IMR-90 (cell line): ENCODE results near the gene KCNAB2. TPM values are rescaled to one million over a fixed set of nuclear protein-coding genes. Genes with fewer than 3 reads are reported as not detected.

ENCODE experiments used
- ATAC-seq: fragments of 200-7000 bp; cut with Tn5 transposase; 2 replicates; pipeline ENCODE4 v1.9.1; 2020; ENCODE audit warnings: low read depth, mild to moderate bottlenecking, moderate library complexity
- BruUV-seq: library from RNA; stranded (reverse); fragments of 400-500 nt; replicated peaks from 2 replicates; lab custom pipeline; 2021; lab: Mats Ljungman, UMichigan
- CTCF ChIA-PET: fragments of 300-600 bp; formaldehyde crosslinking; extraction: SDS; loops from one replicate; lab custom pipeline; 2021; ENCODE audit warnings: antibody characterized with exemption; lab: Yijun Ruan, JAX
- POLR2A ChIA-PET: fragments of 300-600 bp; sonication (Branson Sonifier 250); formaldehyde crosslinking; loops from one replicate; lab custom pipeline; 2022; ENCODE audit warnings: antibody characterized with exemption; ENCODE audit not compliant: unreplicated experiment; lab: Charles Lee
- DNase-seq: peaks from one replicate; pipeline ENCODE4 v3.0.0; 2013
- H2AFZ ChIP-seq: replicated peaks from 2 replicates; pipeline ENCODE3; 2013; ENCODE audit warnings: low read length, mild to moderate bottlenecking; ENCODE audit not compliant: poor library complexity
- H2AK5ac ChIP-seq: 2 replicates; pipeline ENCODE4 v1.6.1; 2013; ENCODE audit warnings: low read depth, low read length, inconsistent platforms
- H2AK9ac ChIP-seq: replicated peaks from 2 replicates; pipeline ENCODE3; 2013; ENCODE audit warnings: mild to moderate bottlenecking, low read depth, low read length, moderate library complexity; ENCODE audit not compliant: poor library complexity
- H2BK120ac ChIP-seq: 2 replicates; pipeline ENCODE4 v1.6.1; 2013; ENCODE audit warnings: low read depth, low read length, inconsistent platforms
- H2BK15ac ChIP-seq: 3 replicates; pipeline ENCODE4 v1.6.1; 2013; ENCODE audit warnings: low read depth, low read length, inconsistent platforms
- H2BK20ac ChIP-seq: 2 replicates; pipeline ENCODE4 v1.6.1; 2013; ENCODE audit warnings: low read depth, mild to moderate bottlenecking, inconsistent platforms, low read length, moderate library complexity
- H2BK5ac ChIP-seq: 2 replicates; pipeline ENCODE4 v1.6.1; 2013; ENCODE audit warnings: mild to moderate bottlenecking, low read depth, low read length, inconsistent platforms; ENCODE audit not compliant: poor library complexity, severe bottlenecking
- H3K14ac ChIP-seq: replicated peaks from 2 replicates; pipeline ENCODE4 v1.6.1; 2013; ENCODE audit warnings: low read depth, low read length, inconsistent platforms
- H3K18ac ChIP-seq: 2 replicates; pipeline ENCODE4 v1.6.1; 2013; ENCODE audit warnings: low read depth, low read length, control low read depth
- H3K23ac ChIP-seq: 2 replicates; pipeline ENCODE4 v1.6.1; 2013; ENCODE audit warnings: low read depth, low read length, inconsistent platforms
- H3K27ac ChIP-seq: 2 replicates; pipeline ENCODE4 v1.5.1; 2013; ENCODE audit warnings: mild to moderate bottlenecking, control low read depth, low read length; ENCODE audit not compliant: insufficient read depth
- H3K27me3 ChIP-seq: 2 replicates; pipeline ENCODE4 v1.6.1; 2013; ENCODE audit warnings: low read length; ENCODE audit not compliant: control insufficient read depth, insufficient read depth
- H3K36me3 ChIP-seq: 2 replicates; pipeline ENCODE4 v1.6.1; 2013; ENCODE audit warnings: low read length, mixed read lengths; ENCODE audit not compliant: control insufficient read depth, insufficient read depth
- H3K4ac ChIP-seq: 2 replicates; pipeline ENCODE4 v1.6.1; 2013; ENCODE audit warnings: low read depth, low read length, inconsistent platforms
- H3K4me1 ChIP-seq: 2 replicates; pipeline ENCODE4 v1.6.1; 2013; ENCODE audit warnings: low read length, mixed read lengths; ENCODE audit not compliant: control insufficient read depth, insufficient read depth
- H3K4me2 ChIP-seq: 2 replicates; pipeline ENCODE4 v1.6.1; 2013; ENCODE audit warnings: low read depth, mild to moderate bottlenecking, control low read depth, low read length, moderate library complexity
- H3K4me3 ChIP-seq: 2 replicates; pipeline ENCODE4 v1.5.1; 2013; ENCODE audit warnings: low read depth, mild to moderate bottlenecking, control low read depth, low read length, moderate library complexity; ENCODE audit not compliant: insufficient read depth
- H3K56ac ChIP-seq: 2 replicates; pipeline ENCODE4 v1.6.1; 2013; ENCODE audit warnings: low read length, inconsistent platforms; ENCODE audit not compliant: insufficient read depth; ENCODE audit errors: extremely low read depth
- H3K79me1 ChIP-seq, 2 experiments: 2 replicates each; pipeline ENCODE4 v1.6.1; 2013; ENCODE audit warnings: low read length in 2 of 2, inconsistent platforms in 1 of 2, low read depth in 1 of 2
- H3K9ac ChIP-seq: 2 replicates; pipeline ENCODE4 v1.6.1; 2013; ENCODE audit warnings: low read depth, low read length, control low read depth
- H3K9me1 ChIP-seq: 2 replicates; pipeline ENCODE4 v1.6.1; 2013; ENCODE audit warnings: low read length, inconsistent platforms; ENCODE audit not compliant: insufficient read depth
- H3K9me3 ChIP-seq: 2 replicates; pipeline ENCODE4 v1.6.1; 2013; ENCODE audit warnings: low read length; ENCODE audit not compliant: control insufficient read depth, insufficient read depth
- H4K20me1 ChIP-seq: 2 replicates; pipeline ENCODE4 v1.6.1; 2013; ENCODE audit warnings: low read length, inconsistent platforms; ENCODE audit not compliant: insufficient read depth
- H4K5ac ChIP-seq: 2 replicates; pipeline ENCODE4 v1.6.1; 2013; ENCODE audit warnings: mild to moderate bottlenecking, low read depth, low read length, control low read depth
- H4K8ac ChIP-seq, 2 experiments: 2 replicates each; pipeline ENCODE4 v1.6.1; 2013; ENCODE audit warnings: low read depth in 2 of 2, low read length in 2 of 2, control low read depth in 1 of 2, inconsistent platforms in 1 of 2
- H4K91ac ChIP-seq: 2 replicates; pipeline ENCODE4 v1.6.1; 2013; ENCODE audit warnings: low read depth, low read length, inconsistent platforms; ENCODE audit not compliant: insufficient read depth
- BHLHE40 ChIP-seq: fragments of 150-350 bp; IDR thresholded peaks from 2 replicates; pipeline ENCODE4 v1.6.1; 2016; ENCODE audit warnings: mild to moderate bottlenecking, low read depth, low read length
- CHD1 ChIP-seq: IDR thresholded peaks from 2 replicates; pipeline ENCODE4 v1.6.1; 2012; ENCODE audit warnings: low read depth, low read length, improper control_type of control experiment
- CTCF ChIP-seq: conservative IDR thresholded peaks from 2 replicates; pipeline ENCODE4 v1.5.1; 2012; ENCODE audit warnings: mild to moderate bottlenecking, low read depth, low read length, improper control_type of control experiment
- FOS ChIP-seq: fragments of 150-350 bp; IDR thresholded peaks from 2 replicates; pipeline ENCODE4 v1.6.1; 2016; ENCODE audit warnings: low read depth, low read length
- MAZ ChIP-seq: IDR thresholded peaks from 2 replicates; pipeline ENCODE4 v1.6.1; 2012; ENCODE audit warnings: low read depth, mild to moderate bottlenecking, low read length, improper control_type of control experiment, moderate library complexity, borderline replicate concordance
- MXI1 ChIP-seq: IDR thresholded peaks from 2 replicates; pipeline ENCODE4 v1.6.1; 2012; ENCODE audit warnings: low read depth, mild to moderate bottlenecking, low read length, moderate library complexity, borderline replicate concordance
- NFE2L2 ChIP-seq: fragments of 150-350 bp; IDR thresholded peaks from 2 replicates; pipeline ENCODE4 v1.6.1; 2016; ENCODE audit warnings: low read depth, mild to moderate bottlenecking, low read length
- POLR2A ChIP-seq: IDR thresholded peaks from 2 replicates; pipeline ENCODE4 v1.6.1; 2012; ENCODE audit warnings: mild to moderate bottlenecking, low read depth, low read length
- RAD21 ChIP-seq: IDR thresholded peaks from 2 replicates; pipeline ENCODE4 v1.6.1; 2012; ENCODE audit warnings: low read length, improper control_type of control experiment
- RFX5 ChIP-seq: IDR thresholded peaks from 2 replicates; pipeline ENCODE4 v1.8.0; 2012; ENCODE audit warnings: low read depth, mild to moderate bottlenecking, low read length, moderate library complexity
- SMC3 ChIP-seq: fragments of 150-350 bp; IDR thresholded peaks from 2 replicates; pipeline ENCODE4 v1.6.1; 2016; ENCODE audit warnings: low read depth, mild to moderate bottlenecking, antibody characterized with exemption, low read length, moderate library complexity
- USF2 ChIP-seq: fragments of 150-350 bp; IDR thresholded peaks from 2 replicates; pipeline ENCODE4 v1.6.1; 2017; ENCODE audit warnings: mild to moderate bottlenecking, antibody characterized with exemption, low read length, low read depth
- WGBS, 2 experiments: methylation state at CpG; one replicate each; pipeline versions ENCODE4 v1.1.5 to v1.1.7; 2013; ENCODE audit warnings: missing lambda C conversion rate in 2 of 2; ENCODE audit not compliant: insufficient read length in 1 of 2; ENCODE audit errors: extremely low coverage in 2 of 2; 5-methylcytosine and 5-hydroxymethylcytosine counted together
- dilution Hi-C: fragments of 300-500 bp; cut with HindIII; formaldehyde crosslinking; loops from one replicate; pipeline ENCODE4 v1.14.3; 2018; ENCODE audit warnings: low sequenced_read_pairs; ENCODE audit not compliant: unreplicated experiment
- in situ Hi-C: fragments of 300-500 bp; cut with MboI; formaldehyde crosslinking; loops from 3 replicates; pipeline ENCODE4 v1.14.3; 2019; ENCODE audit warnings: low sequenced_read_pairs, inconsistent platforms, mixed read lengths
- intact Hi-C: fragments of 100-400 bp; cut with micrococcal nuclease; formaldehyde crosslinking; loops from 2 replicates; pipeline ENCODE4 v1.10.0; 2022
- polyA plus RNA-seq, 3 experiments: library from polyadenylated mRNA; depleted of rRNA; stranded (reverse); fragments of >200 nt; gene quantifications; 2 replicates each; pipeline ENCODE4 v1.2.3, GENCODE V29; 2012; ENCODE audit warnings: low replicate concordance in 1 of 3
- total RNA-seq: library from RNA; depleted of rRNA; stranded (reverse); fragments of >200 nt; gene quantifications from 2 replicates; pipeline ENCODE4 v1.2.3, GENCODE V29; 2012
- TF ChIP-seq, protein P1 (sequence below): fragments of 150-350 bp; IDR thresholded peaks from 2 replicates; pipeline ENCODE4 v1.6.1; 2016; ENCODE audit warnings: low read depth, mild to moderate bottlenecking, low read length, moderate library complexity, borderline replicate concordance

KCNAB2 gene
- total and polyA plus RNA-seq, 2 of the 4 experiments (the other 2 are of a cell fraction): 1.3 to 4.2 TPM

DNA sequence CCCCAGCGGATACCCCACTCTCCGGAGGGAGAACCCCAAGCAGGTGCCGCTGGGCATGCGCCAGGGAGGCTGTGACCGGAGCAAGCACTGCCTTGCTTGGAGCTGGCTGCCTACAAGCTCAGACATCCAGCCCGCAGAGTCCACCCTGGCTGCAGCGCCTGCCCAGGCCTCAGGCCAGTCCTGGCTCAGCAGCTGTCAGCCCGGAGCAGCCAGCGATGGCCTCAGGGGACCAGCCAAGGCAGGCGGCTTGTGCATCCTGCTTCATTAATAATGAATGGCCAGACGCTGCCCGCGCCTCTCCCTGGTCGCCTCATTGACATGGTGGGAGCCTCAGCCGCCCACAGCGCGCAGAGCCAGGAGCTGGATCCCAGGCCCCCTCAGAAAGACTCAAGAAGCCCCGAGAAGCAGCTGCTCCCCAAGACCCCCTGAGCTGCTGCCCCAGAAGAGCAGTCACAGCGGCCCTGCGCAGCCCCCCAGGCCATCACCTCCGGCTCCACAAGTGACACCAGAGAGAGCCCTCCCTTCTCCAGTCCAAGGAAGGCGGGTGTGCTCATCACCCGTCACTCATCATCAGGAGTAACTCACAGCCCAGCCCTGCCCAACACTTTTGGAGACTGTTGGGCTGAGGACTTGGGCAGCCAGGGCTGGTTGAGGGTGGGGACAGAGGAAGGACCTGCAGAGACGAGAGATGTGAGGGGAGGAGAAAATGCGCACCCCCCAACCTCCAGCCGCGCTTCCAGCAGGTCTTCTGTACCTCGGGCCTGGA lies 19.6 kb downstream of the KCNAB2 start:
- no peak for ATAC-seq

More for the DNA sequence above, 19.6 kb downstream of the KCNAB2 start:
- Histone ChIP-seq H3K4me2 (no peak overlapping the region), H2AK5ac (no peak overlapping the region), H3K9me1 (no peaks in the 10 kb centered on the region), H4K91ac (no peak overlapping the region), H2AFZ (no peak overlapping the region), H2BK120ac (no peak overlapping the region), H2BK20ac (no peak overlapping the region), H3K4me1 (no peaks in the 10 kb centered on the region), H3K9me3 (no peaks in the 10 kb centered on the region), H3K27me3 (peaks cover 10% of the 10 kb centered on the region; the same call in 1 of the 2 replicates), H2BK5ac (no peak overlapping the region), H3K14ac (no peak overlapping the region), H2AK9ac (no peak overlapping the region), H2BK15ac (no peak overlapping the region), H3K79me1 (no peaks in the 10 kb centered on the region), H3K23ac (no peak overlapping the region), H3K9ac (no peak overlapping the region), H3K56ac (no peak overlapping the region), H4K8ac (no peak overlapping the region), H4K5ac (no peak overlapping the region), H3K36me3 (no peaks in the 10 kb centered on the region), H4K20me1 (no peaks in the 10 kb centered on the region), H3K4ac (no peak overlapping the region), H3K18ac (no peak overlapping the region), H3K27ac (no peak overlapping the region), H3K4me3 (no peak overlapping the region)
- no peak for DNase-seq
- POLR2A ChIA-PET: no interaction called here
- dilution Hi-C loops: no loop called here
- no TSS peak for BruUV-seq
- TF ChIP-seq CHD1: no peak
- TF ChIP-seq MXI1: no peak
- TF ChIP-seq RAD21: no peak
- TF ChIP-seq USF2: no peak
- no peak for TF ChIP-seq BHLHE40
- TF ChIP-seq, protein P1, sequence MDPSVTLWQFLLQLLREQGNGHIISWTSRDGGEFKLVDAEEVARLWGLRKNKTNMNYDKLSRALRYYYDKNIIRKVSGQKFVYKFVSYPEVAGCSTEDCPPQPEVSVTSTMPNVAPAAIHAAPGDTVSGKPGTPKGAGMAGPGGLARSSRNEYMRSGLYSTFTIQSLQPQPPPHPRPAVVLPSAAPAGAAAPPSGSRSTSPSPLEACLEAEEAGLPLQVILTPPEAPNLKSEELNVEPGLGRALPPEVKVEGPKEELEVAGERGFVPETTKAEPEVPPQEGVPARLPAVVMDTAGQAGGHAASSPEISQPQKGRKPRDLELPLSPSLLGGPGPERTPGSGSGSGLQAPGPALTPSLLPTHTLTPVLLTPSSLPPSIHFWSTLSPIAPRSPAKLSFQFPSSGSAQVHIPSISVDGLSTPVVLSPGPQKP: no peak
- no peak for TF ChIP-seq NFE2L2
- TF ChIP-seq MAZ: no peak
- TF ChIP-seq POLR2A: no peak
- no peak for TF ChIP-seq FOS
- no peak for TF ChIP-seq CTCF
- no peak for TF ChIP-seq SMC3
- no peak for TF ChIP-seq RFX5
- intact Hi-C loops: no loop called here
- WGBS, 2 experiments: 55% methylated on average over 13 of the region's 28 CpGs; no CpG with 5 or more reads in 1 of the 2 experiments
- in situ Hi-C loops: no loop called here
- CTCF ChIA-PET: no interaction called here
